MM.1S (cell line): ENCODE measurements around the gene TKFC.

Experiments used
- DNase-seq: peaks from one replicate; pipeline ENCODE4 v3.0.0-alpha.2; 2015
- H2AFZ ChIP-seq: fragments of 300-600 bp; sonication (generic); 2 replicates; pipeline ENCODE4 v1.6.0; 2016; ENCODE audit warnings: antibody characterized with exemption, low read length
- H3F3A ChIP-seq: fragments of 300-600 bp; sonication (generic); 2 replicates; pipeline ENCODE4 v1.6.1; 2016; ENCODE audit warnings: mild to moderate bottlenecking, antibody characterized with exemption, low read length, moderate library complexity, mixed read lengths; ENCODE audit not compliant: insufficient read depth
- H3K27ac ChIP-seq: fragments of 300-600 bp; sonication (generic); 2 replicates; pipeline ENCODE4 v1.5.1; 2016; ENCODE audit warnings: mild to moderate bottlenecking, low read length
- H3K27me3 ChIP-seq: fragments of 300-600 bp; sonication (generic); replicated peaks from 2 replicates; pipeline ENCODE4 v1.6.0; 2016; ENCODE audit warnings: low read length; ENCODE audit not compliant: insufficient read depth
- H3K36me3 ChIP-seq: fragments of 300-600 bp; sonication (generic); replicated peaks from 2 replicates; pipeline ENCODE4 v1.6.1; 2016; ENCODE audit warnings: mild to moderate bottlenecking, low read length, mixed read lengths; ENCODE audit not compliant: insufficient read depth
- H3K4me1 ChIP-seq: fragments of 300-600 bp; sonication (generic); 2 replicates; pipeline ENCODE4 v1.6.1; 2016; ENCODE audit warnings: low read length, mixed read lengths
- H3K4me2 ChIP-seq: fragments of 300-600 bp; sonication (generic); 2 replicates; pipeline ENCODE4 v1.6.0; 2016; ENCODE audit warnings: low read depth, low read length
- H3K4me3 ChIP-seq: fragments of 300-600 bp; sonication (generic); 2 replicates; pipeline ENCODE4 v1.5.1; 2016; ENCODE audit warnings: low read length, mixed read lengths
- H3K79me2 ChIP-seq: fragments of 300-600 bp; sonication (generic); 2 replicates; pipeline ENCODE4 v1.6.1; 2016; ENCODE audit warnings: mixed run types, low read length, mixed read lengths
- H3K9ac ChIP-seq: fragments of 300-600 bp; sonication (generic); 2 replicates; pipeline ENCODE4 v1.6.1; 2016; ENCODE audit warnings: low read length, mixed read lengths
- H3K9me2 ChIP-seq: fragments of 300-600 bp; sonication (generic); replicated peaks from 2 replicates; pipeline ENCODE4 v1.6.1; 2016; ENCODE audit warnings: mild to moderate bottlenecking, low read length, mixed read lengths; ENCODE audit not compliant: insufficient read depth
- H3K9me3 ChIP-seq: fragments of 300-600 bp; sonication (generic); replicated peaks from 2 replicates; pipeline ENCODE4 v1.6.1; 2016; ENCODE audit warnings: mild to moderate bottlenecking, low read length, mixed read lengths; ENCODE audit not compliant: insufficient read depth
- H4K20me1 ChIP-seq: fragments of 300-600 bp; sonication (generic); 2 replicates; pipeline ENCODE4 v1.6.1; 2016; ENCODE audit warnings: mild to moderate bottlenecking, low read length, moderate library complexity, mixed read lengths; ENCODE audit not compliant: insufficient read depth
- EZH2 ChIP-seq: fragments of 300-600 bp; sonication (generic); optimal IDR thresholded peaks from 2 replicates; pipeline ENCODE3; 2017; ENCODE audit warnings: low read depth, mild to moderate bottlenecking, antibody characterized with exemption, low read length, mixed read lengths
- EZH2phosphoT487 ChIP-seq: fragments of 300-600 bp; sonication (generic); IDR thresholded peaks from 2 replicates; pipeline ENCODE4 v1.6.1; 2018; ENCODE audit warnings: antibody characterized with exemption, low read length
- TF ChIP-seq, protein P1 (sequence below): fragments of 300-600 bp; sonication (generic); IDR thresholded peaks from 2 replicates; pipeline ENCODE4 v1.5.1; 2016; ENCODE audit warnings: antibody characterized with exemption, low read length, mixed read lengths

The TKFC gene

GRCh38 chr11:61345170-61345610 lies 12.2 kb downstream of the TKFC start:
- H2AFZ ChIP-seq, result no peak overlapping the region
- DNase-seq, result no peak
- H3F3A ChIP-seq, result no peaks in the 10 kb centered on the region
- H3K27me3 ChIP-seq, result no peaks in the 10 kb centered on the region
- H3K9ac ChIP-seq, result no peak overlapping the region
- H3K27ac ChIP-seq, result no peak overlapping the region
- no peaks in the 10 kb centered on the region for H3K9me2 ChIP-seq
- H4K20me1 ChIP-seq, result no peaks in the 10 kb centered on the region
- no peak overlapping the region for H3K4me2 ChIP-seq
- TF ChIP-seq, protein P1, sequence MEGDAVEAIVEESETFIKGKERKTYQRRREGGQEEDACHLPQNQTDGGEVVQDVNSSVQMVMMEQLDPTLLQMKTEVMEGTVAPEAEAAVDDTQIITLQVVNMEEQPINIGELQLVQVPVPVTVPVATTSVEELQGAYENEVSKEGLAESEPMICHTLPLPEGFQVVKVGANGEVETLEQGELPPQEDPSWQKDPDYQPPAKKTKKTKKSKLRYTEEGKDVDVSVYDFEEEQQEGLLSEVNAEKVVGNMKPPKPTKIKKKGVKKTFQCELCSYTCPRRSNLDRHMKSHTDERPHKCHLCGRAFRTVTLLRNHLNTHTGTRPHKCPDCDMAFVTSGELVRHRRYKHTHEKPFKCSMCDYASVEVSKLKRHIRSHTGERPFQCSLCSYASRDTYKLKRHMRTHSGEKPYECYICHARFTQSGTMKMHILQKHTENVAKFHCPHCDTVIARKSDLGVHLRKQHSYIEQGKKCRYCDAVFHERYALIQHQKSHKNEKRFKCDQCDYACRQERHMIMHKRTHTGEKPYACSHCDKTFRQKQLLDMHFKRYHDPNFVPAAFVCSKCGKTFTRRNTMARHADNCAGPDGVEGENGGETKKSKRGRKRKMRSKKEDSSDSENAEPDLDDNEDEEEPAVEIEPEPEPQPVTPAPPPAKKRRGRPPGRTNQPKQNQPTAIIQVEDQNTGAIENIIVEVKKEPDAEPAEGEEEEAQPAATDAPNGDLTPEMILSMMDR, result no peak
- TF ChIP-seq EZH2phosphoT487, result no peak
- TF ChIP-seq EZH2, result no peak
- H3K79me2 ChIP-seq, result no peaks in the 10 kb centered on the region
- no peak overlapping the region for H3K4me3 ChIP-seq
- no peaks in the 10 kb centered on the region for H3K9me3 ChIP-seq
- no peaks in the 10 kb centered on the region for H3K4me1 ChIP-seq
- H3K36me3 ChIP-seq, result no peaks in the 10 kb centered on the region

DNA sequence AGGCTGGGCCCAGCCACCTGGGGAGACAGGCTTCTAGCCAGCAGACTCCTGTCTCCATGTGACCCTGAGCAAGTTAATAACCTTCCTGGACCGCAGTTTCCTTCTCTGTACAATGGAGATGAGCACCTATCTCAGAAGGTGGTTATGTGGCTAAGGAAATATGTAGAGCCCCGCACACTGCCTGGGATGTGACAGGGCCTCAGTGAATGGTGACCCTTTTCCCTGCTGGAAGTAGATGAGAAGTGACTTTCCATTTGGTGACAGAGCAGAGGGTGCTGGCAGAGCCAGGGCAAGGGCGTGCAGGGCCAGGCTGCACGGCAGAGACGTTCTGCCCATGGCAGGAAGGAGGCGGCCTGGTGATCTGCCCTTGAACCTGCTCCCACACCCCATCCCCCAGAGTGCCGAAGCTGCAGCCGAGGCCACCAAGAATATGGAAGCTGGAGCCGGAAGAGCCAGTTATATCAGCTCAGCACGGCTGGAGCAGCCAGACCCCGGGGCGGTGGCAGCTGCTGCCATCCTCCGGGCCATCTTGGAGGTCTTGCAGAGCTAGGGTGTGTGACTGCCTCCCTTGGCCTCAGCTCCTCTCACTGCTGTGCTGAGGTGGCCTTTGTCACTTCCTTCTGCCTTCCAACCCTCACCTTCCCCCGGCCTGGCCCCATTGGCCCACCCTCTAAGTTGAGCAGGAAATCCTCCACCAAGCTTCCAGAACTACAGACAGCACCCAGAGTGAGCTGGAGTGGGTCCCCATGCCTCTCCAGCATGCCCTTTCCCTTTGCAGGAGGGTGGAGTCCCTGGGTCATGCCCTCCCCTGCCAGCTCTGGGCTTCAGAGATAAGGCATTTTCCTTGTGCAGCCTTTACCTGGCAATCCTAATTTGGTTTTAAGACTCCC lies 13.2 kb downstream of the TKFC start:
- no peaks in the 10 kb centered on the region for H3K9me3 ChIP-seq
- no peaks in the 10 kb centered on the region for H3K9me2 ChIP-seq
- no peak overlapping the region for H3K4me2 ChIP-seq
- no peak overlapping the region for H3K4me3 ChIP-seq
- H3K27ac ChIP-seq, result no peak overlapping the region
- no peaks in the 10 kb centered on the region for H3K4me1 ChIP-seq
- H3K9ac ChIP-seq, result no peak overlapping the region
- H3K36me3 ChIP-seq, result no peaks in the 10 kb centered on the region
- no peak for DNase-seq
- H3K27me3 ChIP-seq, result no peaks in the 10 kb centered on the region
- no peaks in the 10 kb centered on the region for H3K79me2 ChIP-seq
- no peaks in the 10 kb centered on the region for H3F3A ChIP-seq
- no peak overlapping the region for H2AFZ ChIP-seq
- TF ChIP-seq EZH2, result no peak
- TF ChIP-seq, protein P1, result no peak
- TF ChIP-seq EZH2phosphoT487, result no peak
- no peaks in the 10 kb centered on the region for H4K20me1 ChIP-seq

- H4K20me1 ChIP-seq, result no peaks in the 10 kb centered on the region
- no peaks in the 10 kb centered on the region for H3K4me1 ChIP-seq
- H3K4me3 ChIP-seq, result no peak overlapping the region
- no peak for DNase-seq
- TF ChIP-seq EZH2phosphoT487 (no peak), EZH2 (no peak)
- TF ChIP-seq, protein P1, result no peak
- H2AFZ ChIP-seq, result no peak overlapping the region
- H3K9ac ChIP-seq, result no peak overlapping the region
- H3K9me3 ChIP-seq, result no peaks in the 10 kb centered on the region
- no peaks in the 10 kb centered on the region for H3K79me2 ChIP-seq
- no peak overlapping the region for H3K4me2 ChIP-seq
- H3F3A ChIP-seq, result no peaks in the 10 kb centered on the region
- H3K9me2 ChIP-seq, result no peaks in the 10 kb centered on the region
- no peak overlapping the region for H3K27ac ChIP-seq
- H3K36me3 ChIP-seq, result no peaks in the 10 kb centered on the region
- H3K27me3 ChIP-seq, result no peaks in the 10 kb centered on the region
Measured at GRCh38 chr11:61347916-61348461, 15.0 kb downstream of the TKFC start.
